GM19372 (cell line): ENCODE measurements around the gene ASH1L.
"Not testable (repeated sequence)": the region's sequence is repeated elsewhere in the genome, so short reads cannot be mapped to it uniquely, and the experiment has no call there.

Experiments
- ATAC-seq: cut with Tn5 transposase; IDR thresholded peaks from one replicate; pipeline ENCODE4 v1.9.1; 2021; ENCODE audit warnings: mild to moderate bottlenecking, low read depth, moderate library complexity; ENCODE audit not compliant: unreplicated experiment

The ASH1L gene

DNA sequence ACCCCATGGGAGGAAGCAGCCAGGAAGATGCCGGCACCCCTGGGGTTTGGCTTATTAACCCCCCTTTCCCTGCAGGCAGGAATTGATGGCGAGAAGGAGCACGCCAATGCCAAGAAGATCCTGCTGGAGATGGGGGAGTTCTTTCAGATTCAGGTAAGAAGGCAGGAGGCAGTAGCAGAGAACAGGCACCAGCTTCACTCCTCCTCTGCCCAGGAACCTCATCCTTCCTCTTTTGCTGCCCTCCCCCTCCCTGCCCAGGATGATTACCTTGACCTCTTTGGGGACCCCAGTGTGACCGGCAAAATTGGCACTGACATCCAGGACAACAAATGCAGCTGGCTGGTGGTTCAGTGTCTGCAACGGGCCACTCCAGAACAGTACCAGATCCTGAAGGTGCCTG lies 243.1 kb downstream of the ASH1L start:
- no peak for ATAC-seq

DNA sequence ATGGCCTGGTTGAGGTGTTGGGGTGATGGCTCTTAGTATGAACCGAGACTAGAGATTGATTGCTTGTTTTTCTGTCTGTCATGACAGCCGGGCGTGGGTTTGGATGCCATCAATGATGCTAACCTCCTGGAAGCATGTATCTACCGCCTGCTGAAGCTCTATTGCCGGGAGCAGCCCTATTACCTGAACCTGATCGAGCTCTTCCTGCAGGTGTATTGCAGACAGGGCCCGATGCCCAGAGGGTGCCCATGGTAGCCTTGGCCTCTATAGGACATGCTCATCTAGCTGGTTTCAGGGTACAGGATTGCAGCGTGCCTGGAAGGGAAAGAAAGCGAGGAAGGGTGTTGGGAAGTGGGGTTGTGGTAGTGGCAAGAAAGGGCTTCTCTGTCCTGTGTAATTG lies 244.5 kb downstream of the ASH1L start:
- ATAC-seq, result no peak

DNA sequence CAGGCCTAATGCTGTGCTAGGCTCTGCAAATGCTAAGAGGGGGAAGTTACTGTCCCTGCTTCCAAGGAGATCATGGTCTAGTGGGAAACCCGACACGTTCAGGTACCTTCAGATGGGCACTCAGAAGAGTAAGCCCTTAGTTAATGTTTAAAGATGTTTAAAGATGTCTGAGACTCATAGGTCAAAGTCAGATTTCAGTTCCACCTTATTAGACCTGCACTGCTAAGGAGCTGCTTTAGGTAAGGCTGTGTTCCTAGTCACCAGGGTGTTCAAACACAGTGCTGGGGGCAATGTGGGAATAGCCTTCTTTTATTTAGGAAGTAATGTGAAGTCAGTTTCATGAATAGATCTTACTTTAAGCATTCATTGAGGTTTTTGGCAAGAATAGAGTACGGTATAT lies 245.7 kb downstream of the ASH1L start:
- no peak for ATAC-seq

DNA sequence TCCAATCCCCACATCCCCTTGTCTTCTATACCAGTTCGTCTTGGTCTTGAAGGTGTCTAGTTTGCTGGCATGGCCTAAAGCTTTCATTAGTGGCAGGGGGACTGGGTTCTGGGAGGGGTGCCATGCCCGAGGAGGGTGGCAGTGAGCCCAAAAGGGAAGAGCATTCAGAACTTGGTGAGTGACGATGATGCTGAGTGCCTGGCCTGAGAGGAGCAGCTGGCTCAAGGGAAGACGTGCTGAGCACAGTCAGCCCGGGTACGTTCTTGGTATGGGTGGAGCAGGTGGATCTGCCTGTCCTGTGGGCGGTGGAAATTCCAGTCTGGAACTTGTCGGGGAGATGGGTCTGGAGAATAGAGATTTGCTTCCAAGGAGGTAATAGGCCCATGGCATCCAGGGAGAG lies 249.3 kb downstream of the ASH1L start:
- ATAC-seq, result no peak

DNA sequence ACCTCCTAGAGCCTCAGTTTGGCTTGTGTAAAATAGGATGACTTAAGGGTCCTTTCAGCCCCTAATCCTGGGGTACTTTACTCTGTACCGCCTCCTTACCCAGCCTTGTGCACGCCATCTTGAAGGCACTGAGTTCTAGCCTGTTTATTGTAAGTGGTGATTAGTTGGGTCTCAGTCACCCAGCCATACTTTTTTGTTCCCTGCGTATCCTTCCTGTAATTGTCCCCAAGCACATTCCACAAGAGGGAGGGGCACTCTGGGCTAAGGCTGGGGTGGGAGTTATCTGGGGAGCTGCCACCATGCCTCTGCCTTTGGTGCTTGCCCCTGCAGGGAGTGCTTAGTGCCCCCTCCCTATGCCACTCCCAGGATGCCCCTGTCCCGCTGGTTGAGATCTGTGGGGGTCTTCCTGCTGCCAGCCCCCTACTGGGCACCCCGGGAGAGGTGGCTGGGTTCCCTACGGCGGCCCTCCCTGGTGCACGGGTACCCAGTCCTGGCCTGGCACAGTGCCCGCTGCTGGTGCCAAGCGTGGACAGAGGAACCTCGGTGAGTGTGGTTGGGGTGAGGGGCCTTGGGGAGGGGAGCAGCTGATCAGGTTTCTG lies 253.1 kb downstream of the ASH1L start:
- ATAC-seq, result no peak

DNA sequence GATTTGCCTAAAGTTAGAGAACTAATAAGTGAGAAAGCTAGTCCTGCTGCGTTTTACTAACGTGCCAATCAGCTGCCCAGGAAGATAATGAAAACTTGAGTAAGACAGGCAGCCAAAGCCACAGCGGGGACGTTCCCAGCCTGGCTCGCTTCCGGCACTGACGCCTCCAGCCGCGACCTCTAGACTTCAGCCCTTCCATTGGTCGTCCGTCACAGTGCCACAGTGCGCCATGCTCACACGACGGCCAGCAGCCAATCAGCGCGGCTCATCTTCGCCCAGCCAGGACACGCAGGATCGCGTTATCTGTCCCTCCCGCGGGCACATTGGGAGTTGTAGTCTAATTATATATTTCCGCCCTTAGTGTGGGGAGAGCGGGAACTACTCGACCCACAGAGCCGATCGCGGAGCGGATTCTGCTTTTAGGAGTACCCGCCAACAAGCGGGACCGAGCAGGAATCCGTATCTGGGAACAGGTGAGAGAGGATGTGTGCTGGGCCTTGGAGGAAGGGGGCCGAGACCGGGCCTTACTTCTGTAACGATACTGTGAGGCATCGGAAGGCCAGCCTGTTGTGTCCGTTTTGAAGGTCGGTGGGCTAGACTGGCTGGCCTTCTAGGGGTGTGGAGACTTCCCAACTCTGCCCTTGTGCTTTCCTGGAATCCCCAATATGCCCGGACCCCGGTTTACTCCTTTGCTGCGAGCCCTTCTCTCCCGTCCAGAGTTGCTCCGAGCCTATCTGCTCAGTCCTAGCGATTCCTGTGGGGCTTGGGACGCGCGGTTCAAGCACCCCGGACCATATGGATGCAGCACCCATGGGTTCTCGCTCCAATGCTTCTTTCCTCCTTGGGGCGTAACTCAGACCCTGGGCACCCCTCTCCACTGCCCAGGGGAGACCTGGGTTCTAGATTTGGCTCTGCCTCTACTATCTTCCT lies 253.8 kb downstream of the ASH1L start, which contains the start of gene FDPS:
Gene FDPS, plus strand, starts transcription at position 374 of the 930 bp plus-strand sequence. CDS start 924 bp downstream, outside the sequence.
- peak; percentile 93 for ATAC-seq

DNA sequence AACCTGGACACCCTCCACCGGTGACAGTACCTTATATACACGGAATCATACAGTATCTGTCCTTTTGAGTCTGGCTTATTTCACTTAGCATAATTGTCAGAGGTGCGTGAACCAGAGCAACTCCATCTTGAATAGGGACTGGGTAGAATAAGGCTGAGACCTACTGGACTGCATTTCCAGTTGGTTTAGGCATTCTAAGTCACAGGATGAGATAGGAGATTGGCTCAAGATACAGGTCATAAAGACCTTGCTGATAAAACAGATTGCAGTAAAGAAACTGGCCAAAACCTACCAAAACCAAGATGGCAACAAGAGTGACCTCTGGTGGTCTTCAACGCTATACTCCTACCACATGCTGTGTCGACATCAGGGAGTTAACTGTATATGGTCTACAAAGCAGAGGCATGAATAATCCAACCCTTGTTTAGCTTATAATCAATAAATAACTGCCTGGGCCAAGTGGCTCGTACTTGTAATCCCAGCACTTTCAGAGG lies 255.3 kb downstream of the ASH1L start:
- no peak for ATAC-seq

DNA sequence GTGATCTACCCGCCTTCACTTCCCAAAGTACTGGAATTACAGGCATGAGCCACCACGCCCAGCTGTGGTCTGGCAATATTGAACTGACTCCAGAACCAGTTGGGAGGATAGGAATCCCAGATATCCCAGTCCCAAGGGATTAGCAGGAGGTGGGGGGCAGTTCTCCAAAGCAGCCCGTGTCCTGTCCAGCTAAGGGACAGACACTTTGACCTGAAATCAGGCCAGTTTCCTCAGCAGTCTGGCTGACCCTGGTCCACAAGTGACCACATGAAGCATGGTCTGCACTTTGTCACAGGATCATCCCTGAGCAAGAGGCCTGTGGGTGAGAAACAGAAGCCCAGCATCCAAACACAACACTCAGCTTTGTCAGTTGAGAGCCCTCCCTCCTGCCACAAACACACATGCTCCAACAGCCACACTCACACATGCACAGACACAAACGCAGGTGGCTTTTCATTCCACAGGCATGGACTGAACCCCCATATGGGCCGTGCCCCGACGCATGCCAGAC lies 256.7 kb downstream of the ASH1L start:
- no peak for ATAC-seq

DNA sequence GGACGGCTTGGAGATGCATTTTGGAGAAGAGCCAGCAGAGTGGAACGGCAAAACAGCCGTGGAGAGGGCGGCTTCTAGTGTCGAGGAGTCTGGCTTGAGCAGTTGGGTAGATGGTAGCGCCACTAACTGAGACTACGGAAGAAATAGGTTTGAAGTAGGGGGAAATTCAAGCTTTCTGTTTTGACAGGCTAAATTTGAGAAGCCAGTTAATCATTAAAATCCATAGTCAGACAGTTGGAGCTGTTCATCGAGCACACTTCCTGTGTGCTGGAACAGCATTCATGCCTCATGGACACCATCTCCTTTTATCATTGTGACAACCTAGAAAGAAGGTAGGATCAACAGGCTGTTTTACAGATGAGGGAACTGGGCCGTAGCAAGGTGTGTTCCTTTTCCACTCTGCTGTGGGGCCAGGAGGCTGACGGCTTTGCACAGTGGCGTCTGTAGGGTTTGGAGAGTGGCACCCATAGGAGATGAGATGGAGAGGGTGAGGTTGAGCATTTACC lies 258.0 kb downstream of the ASH1L start:
- ATAC-seq, result no peak

DNA sequence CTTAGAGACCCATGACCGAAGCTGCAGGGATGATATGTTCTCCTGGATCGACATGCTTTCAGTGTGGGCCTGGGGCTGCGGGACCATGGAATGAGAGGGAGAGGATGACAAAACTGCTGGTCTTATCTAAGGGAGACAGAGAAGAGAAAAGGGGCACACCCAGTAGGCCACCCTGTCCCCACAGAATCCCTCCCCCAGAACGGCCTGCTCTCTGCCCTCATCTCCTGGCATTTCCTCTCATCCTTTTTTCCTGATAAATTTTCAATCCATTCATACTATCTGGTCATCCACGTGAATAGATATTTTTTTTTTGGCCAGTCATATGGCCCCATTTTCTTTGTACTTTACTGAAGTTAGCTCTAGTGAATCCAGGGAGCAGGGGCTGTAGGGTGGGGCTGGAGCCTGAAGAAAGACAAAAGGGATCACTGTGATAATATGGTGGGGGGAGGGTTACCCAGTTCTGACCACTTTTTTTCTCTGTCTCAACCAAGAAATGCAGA lies 261.2 kb downstream of the ASH1L start, which contains the start of gene PKLR:
Gene PKLR, minus strand, starts transcription at position 97 of the 500 bp plus-strand sequence. Its CDS starts 43 bp downstream, at position 54.
- no peak for ATAC-seq

DNA sequence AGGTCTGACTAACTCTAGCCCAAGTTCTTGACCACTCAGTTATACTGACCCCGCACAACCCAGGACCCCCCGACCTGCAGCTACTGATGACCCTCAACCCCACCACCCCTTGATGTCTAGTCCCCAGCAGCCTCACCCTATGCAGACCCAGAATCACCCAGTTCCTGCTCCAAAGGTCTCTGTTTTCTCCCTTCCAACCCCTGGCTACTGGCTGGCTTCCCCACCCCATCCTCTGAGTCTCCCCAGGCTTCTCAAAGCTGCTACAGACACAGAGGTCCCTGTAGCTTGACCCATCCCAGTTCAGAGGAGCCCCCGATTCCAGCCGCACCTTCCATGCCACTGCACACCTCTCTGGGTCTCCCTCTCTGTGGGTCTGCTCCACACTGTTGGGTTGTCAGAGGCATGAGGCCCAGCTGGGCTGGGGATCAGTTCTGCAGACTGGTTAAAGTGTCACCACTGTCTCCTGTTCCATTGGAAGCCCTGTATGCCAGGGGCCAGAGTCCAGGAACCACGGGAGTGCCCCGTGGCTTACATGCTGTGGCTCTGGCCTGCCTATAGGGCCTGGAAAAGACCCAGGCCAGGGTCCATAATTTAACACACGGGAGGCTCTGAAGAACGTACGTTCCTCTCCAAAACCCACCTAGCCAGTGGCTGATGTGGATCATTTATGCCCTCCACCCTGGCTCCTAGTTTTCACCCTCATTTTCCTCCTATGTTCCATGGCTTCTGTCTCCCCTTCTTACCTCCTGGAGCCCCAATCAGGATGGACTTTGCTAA lies 261.9 kb downstream of the ASH1L start:
- ATAC-seq, result no peak

DNA sequence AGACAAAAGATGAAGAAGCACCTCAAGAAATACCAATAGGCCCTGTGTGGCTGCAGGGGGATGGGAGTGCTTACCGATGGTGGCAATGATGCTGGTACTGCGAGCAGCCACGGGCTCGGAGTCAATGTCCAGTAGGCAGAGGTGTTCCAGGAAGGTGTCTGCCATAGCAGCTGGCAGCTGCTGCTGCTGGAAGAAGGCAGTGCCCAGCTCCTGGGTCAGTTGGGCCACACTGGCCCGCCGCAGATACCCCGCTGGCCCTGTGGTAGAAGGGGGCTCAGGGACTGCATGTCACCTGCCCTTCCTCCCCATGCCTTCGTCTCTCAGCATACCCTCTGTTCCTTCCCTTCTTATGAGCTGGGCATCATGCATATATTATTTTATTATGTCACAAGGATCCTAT lies 262.6 kb downstream of the ASH1L start:
- no peak for ATAC-seq

DNA sequence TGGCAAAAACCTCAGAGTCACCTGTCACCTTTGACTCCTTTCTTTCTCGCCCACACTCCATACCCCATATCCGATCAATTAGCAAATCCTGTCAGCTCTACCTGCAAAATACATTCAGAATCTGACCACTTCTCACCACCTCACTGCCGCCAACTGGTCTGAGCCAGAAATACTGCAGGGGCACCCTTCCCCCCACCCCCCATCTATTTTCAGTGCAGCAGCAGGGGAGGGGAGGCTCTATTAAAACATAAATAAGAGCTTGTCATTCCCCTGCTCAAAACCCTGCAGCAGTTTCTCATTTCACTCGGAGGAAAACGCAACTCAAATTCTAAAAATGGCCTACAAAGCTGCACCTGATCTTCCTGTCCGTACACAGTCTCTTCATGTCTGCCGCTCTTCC lies 265.2 kb downstream of the ASH1L start:
- ATAC-seq, result no peak

DNA sequence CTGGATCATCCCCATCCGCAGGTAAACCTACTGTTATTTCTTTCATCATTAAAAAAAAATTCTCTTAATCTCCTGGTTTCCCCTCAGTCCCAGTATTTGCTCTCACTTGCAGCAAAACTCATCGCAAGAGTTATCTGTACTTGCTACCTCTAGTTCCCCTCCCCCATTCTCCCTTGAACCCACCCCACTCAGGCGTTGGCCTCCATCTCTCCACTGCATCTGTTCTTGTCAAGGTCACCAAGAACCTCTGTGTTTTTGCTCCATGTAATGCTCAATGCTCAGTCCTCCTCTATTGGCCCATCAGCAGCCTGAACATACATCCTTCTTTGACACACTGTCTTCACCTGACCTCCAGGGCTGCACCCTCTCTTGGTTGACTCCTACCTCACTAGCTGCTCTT lies 265.9 kb downstream of the ASH1L start:
- ATAC-seq, result no peak

DNA sequence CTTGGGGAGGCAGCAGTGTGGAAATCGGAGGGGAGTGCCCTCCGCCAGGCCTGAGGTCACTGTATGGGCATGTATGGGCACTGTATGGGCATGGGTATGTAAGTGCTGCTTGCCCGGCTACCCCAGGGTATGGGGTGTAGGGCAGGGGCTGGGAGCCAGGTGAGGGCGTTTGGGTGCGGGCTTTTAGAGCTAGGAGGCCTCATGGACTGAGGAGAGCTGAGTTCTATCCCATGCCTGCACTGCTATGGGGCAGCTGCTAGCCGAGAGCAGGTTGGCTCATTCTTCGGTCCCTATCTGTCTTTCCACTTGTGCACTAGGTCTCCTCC lies 266.7 kb downstream of the ASH1L start:
- ATAC-seq, result no peak

DNA sequence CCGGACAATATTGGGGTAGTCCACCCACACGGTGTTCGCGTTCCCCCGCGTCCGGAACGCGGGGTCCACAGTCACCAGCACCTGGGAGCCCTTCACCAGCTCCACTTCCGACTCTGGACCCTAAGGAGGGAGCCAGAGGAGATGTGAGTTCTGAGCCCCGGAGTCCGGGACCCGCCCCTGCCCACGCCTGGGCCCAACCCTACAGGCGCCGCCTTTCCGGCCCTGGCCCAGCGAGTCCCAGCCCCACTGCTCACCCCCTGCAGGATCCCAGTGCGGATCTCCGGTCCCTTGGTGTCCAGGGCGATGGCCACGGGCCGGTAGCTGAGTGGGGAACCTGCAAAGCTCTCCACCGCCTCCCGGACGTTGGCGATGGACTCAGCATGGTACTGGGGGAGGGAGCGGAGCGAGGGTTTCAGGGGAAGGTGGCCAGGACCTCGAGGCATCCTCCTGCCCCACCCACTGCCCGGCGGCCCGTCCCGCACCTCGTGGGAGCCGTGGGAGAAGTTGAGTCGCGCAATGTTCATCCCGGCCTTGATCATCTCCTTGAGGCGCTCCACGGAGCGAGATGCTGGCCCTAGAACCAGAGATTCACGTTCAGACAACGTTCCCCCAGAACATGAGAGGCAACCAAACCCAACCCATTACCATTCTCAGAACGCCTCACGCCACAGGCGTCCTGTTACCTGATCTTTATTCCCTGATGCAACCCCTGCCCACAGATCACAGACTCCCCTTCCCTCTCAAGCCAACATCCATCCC lies 267.2 kb downstream of the ASH1L start:
- no peak for ATAC-seq

DNA sequence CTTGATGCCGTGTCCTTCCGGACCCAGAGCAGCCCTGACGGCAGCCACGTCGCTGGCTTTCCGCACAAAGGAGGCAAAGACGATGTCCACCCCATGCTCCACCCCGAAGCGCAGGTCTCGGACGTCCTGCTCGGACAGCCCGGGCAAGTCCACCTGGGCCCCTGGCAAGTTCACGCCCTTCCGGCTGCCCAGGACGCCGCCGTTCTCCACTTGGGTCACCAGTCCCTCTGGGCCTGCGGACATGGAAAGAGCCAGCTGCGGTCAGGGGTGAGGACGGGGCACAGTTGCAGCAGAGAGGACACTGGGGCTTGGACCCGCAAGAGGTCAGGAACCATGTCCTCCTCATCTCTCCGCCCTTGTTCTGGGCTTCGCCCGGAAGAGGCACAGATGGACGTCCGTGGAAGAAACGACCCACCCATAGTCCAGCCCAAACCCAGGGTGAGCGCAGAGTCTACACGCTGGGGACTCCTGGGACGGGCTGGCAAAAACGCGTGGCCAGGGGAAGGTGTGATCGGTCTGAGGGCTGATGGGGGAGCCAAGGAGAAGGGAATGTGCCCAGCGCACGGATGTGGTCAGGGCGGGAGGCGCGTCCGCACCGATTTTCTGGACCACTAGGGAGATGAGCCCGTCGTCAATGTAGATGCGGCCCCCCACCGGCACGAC lies 268.0 kb downstream of the ASH1L start:
- no peak for ATAC-seq

DNA sequence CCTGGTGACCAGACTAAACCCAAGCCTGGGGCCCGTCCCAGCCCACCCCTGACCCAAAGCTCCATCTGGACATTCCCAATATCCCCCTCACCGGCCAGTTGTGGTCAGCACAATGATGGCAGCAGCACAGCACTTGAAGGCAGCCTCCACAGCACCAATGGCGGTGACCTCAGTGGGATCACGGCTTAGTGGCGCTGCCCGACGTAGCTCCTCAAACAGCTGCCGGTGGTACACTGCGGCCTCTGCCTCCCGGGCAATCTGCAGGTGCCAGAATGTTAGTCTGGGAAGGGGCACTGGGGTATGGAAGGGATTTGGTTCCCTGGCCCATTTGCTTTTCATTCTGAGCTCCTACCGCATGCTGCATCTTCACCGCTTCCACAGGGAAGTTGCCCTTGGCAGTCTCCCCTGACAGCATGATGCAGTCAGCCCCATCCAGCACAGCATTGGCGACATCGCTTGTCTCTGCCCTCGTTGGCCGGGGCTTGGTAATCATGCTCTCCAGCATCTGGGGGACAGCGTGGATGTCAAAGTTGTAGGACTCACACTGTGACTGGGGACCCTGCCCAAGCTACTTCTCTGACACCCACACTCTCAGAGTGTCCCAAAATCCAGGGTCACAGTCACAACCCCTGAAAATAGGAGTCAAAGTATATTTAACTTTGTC lies 269.4 kb downstream of the ASH1L start:
- no peak for ATAC-seq

DNA sequence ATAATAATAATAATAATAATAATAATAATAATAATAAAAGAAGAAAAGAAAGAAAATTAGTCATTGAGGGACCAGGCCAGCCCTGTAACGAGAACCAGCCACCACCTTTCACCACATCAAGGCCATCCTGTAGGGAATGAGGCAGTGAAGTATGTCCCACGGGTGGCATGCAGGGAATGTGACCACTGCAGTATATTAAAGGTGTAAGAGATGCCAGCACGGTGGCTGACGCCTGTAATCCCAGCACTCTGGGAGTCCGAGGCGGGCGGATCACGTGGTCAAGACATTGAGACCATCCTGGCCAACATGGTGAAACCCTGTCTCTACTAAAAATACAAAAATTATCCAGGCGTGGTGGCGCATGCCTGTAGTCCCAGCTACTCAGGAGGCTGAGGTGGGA lies 271.6 kb downstream of the ASH1L start:
- not testable (repeated sequence) for ATAC-seq
